Hepatocyte (in vitro differentiated cells): ENCODE data around the gene REV1.

Experiments
- EZH2phosphoT487 ChIP-seq: fragments of 200-600 bp; sonication (generic); IDR thresholded peaks from one replicate; pipeline ENCODE4 v1.6.1; 2018; ENCODE audit warnings: antibody characterized with exemption, mild to moderate bottlenecking, low read depth, moderate library complexity; ENCODE audit not compliant: unreplicated experiment, severe bottlenecking
- TF ChIP-seq, protein P1 (sequence below): fragments of 200-600 bp; sonication (generic); IDR thresholded peaks from 2 replicates; pipeline ENCODE4 v1.5.1; 2016; ENCODE audit warnings: antibody characterized with exemption, mild to moderate bottlenecking; ENCODE audit not compliant: poor library complexity

DNA sequence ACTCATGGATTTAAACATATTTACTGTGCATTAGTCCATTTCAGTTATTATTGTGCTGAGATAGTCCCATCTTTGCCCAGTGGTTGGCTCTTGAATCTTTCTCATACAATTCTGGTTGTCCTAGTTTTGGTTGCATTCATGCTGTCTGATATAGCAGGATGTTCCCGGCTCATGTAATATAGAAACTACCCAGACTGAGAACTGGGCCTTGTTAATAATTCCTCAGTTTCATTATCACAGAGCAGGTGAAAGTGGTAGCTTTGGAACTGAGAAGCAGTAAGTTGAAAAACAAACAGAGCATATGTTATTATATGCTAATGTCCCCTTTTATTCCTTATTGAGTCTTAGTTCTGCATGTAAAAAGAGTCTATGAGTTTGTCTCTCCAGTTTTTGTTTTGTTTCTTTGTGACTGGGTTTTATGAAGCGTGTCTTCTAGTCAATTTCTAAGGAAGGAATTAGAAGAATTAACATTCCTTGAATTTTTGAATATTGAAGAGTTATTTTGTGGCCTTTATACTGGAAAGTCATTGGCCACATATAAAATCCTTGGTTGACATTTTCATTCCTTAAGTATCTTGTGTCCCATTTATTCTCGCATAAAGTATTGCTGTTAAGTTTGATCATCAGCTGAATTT lies 109.3 kb downstream of the REV1 start:
- no peak for TF ChIP-seq EZH2phosphoT487
- TF ChIP-seq, protein P1, sequence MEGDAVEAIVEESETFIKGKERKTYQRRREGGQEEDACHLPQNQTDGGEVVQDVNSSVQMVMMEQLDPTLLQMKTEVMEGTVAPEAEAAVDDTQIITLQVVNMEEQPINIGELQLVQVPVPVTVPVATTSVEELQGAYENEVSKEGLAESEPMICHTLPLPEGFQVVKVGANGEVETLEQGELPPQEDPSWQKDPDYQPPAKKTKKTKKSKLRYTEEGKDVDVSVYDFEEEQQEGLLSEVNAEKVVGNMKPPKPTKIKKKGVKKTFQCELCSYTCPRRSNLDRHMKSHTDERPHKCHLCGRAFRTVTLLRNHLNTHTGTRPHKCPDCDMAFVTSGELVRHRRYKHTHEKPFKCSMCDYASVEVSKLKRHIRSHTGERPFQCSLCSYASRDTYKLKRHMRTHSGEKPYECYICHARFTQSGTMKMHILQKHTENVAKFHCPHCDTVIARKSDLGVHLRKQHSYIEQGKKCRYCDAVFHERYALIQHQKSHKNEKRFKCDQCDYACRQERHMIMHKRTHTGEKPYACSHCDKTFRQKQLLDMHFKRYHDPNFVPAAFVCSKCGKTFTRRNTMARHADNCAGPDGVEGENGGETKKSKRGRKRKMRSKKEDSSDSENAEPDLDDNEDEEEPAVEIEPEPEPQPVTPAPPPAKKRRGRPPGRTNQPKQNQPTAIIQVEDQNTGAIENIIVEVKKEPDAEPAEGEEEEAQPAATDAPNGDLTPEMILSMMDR, result no peak
